ENCODE measurements around the gene OSBPL1A.

- TF ChIP-seq CTCF (IDR thresholded peaks at IDR 0.05) (no peak), EP300 (IDR thresholded peaks at IDR 0.05) (no peak), POLR2A (IDR thresholded peaks at IDR 0.05) (no peak)
Measured at GRCh38 chr18:24380163-24380747, 17.4 kb downstream of the OSBPL1A start.
